Airway epithelial cell (primary cell): ENCODE measurements around the gene HOXB13. TPM values are rescaled to one million over a fixed set of nuclear protein-coding genes. Genes with fewer than 3 reads are reported as not detected.

Experiments used
- total RNA-seq: library from RNA; depleted of rRNA; stranded (reverse); fragments of >200 nt; gene quantifications from 2 replicates; pipeline ENCODE4 v1.2.3, GENCODE V29; 2015

HOXB13 gene
- total RNA-seq: not detected in 2 replicates

GRCh38 chr17:48728232-48729231 is at the start of gene HOXB13:
HOXB13 (minus strand) TSS chr17:48728750; CDS start chr17:48728593, 157 bp downstream.

DNA sequence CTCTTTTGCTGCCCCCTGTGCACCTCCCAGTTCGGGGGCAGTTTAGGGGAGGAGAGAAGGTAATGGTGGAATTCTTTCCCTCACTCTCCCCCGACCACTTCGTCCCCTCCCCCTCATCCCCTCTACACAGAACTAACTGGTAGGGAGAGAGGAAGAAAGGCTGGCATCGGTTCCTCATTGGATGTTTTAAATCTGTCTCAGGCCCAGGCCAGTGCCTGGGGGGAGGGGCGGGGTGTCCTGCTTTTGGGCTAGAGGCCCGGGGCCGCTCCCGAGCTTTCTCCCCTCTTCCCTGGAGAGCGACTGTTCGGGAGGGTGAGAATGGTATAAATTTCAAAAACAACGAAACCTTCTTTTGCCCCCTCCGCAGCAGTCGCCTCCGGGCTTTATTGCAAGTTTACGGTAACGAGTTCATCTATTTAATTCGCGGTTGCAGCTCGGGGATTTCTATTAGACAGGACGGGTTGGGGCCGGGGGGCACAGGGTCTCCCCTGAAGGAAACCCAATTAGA is 5.6 kb downstream of the HOXB13 start, which contains the start of gene PRAC2:
Gene PRAC2, plus strand, starts transcription at position 271 of the 508 bp plus-strand sequence. CDS start 1,226 bp downstream, outside the sequence.

GRCh38 chr17:48722201-48722907 is 6.2 kb downstream of the HOXB13 start, which contains the start of gene PRAC1:
PRAC1 (minus strand) TSS chr17:48722518; CDS start chr17:48722392, 126 bp downstream.

Other genes starting within 250 kb of the HOXB13 start
- not detected in 2 replicates for gene HOXB1, start 197.7 kb downstream of the HOXB13 start, total RNA-seq
- 0.85 and 1.9 TPM in 2 replicates for gene HOXB2, start 183.6 kb downstream of the HOXB13 start, total RNA-seq
- gene HOXB4, start 150.4 kb downstream of the HOXB13 start, total RNA-seq: 0.07 TPM in 1 of 2 replicates, not detected in the other
- 0.37 and 1.4 TPM in 2 replicates for gene HOXB3, start 138.5 kb downstream of the HOXB13 start, total RNA-seq
- gene HOXB5, start 135.0 kb downstream of the HOXB13 start, total RNA-seq: 0.14 and 0.28 TPM in 2 replicates
- gene HOXB6, start 123.8 kb downstream of the HOXB13 start, total RNA-seq: 0.71 and 0.93 TPM in 2 replicates
- gene HOXB7, start 117.7 kb downstream of the HOXB13 start, total RNA-seq: 0.71 TPM in 1 of 2 replicates, not detected in the other
- gene HOXB8, start 113.5 kb downstream of the HOXB13 start, total RNA-seq: not detected in 2 replicates
- not detected in 2 replicates for gene HOXB9, start 102.4 kb downstream of the HOXB13 start, total RNA-seq
- gene PRAC1, start 6.2 kb downstream of the HOXB13 start, total RNA-seq: not detected in 2 replicates
- not detected in 2 replicates for gene PRAC2, start 5.6 kb downstream of the HOXB13 start, total RNA-seq
- gene TTLL6, start 88.5 kb upstream of the HOXB13 start, total RNA-seq: not detected in 2 replicates
- 30.0 and 36.3 TPM in 2 replicates for gene CALCOCO2, start 102.3 kb upstream of the HOXB13 start, total RNA-seq
- 138 and 240 TPM in 2 replicates for gene ATP5MC1, start 164.0 kb upstream of the HOXB13 start, total RNA-seq
- 58.4 and 66.9 TPM in 2 replicates for gene UBE2Z, start 179.7 kb upstream of the HOXB13 start, total RNA-seq
- 68.4 and 103 TPM in 2 replicates for gene SNF8, start 216.1 kb upstream of the HOXB13 start, total RNA-seq
- gene GIP, start 239.8 kb upstream of the HOXB13 start, total RNA-seq: not detected in 2 replicates